HG03135 (cell line): ENCODE measurements around the gene C1QL1.

ENCODE experiments used
- ATAC-seq: cut with Tn5 transposase; IDR thresholded peaks from one replicate; pipeline ENCODE4 v1.9.1; 2021; ENCODE audit warnings: mild to moderate bottlenecking, moderate library complexity; ENCODE audit not compliant: unreplicated experiment

The C1QL1 gene

DNA sequence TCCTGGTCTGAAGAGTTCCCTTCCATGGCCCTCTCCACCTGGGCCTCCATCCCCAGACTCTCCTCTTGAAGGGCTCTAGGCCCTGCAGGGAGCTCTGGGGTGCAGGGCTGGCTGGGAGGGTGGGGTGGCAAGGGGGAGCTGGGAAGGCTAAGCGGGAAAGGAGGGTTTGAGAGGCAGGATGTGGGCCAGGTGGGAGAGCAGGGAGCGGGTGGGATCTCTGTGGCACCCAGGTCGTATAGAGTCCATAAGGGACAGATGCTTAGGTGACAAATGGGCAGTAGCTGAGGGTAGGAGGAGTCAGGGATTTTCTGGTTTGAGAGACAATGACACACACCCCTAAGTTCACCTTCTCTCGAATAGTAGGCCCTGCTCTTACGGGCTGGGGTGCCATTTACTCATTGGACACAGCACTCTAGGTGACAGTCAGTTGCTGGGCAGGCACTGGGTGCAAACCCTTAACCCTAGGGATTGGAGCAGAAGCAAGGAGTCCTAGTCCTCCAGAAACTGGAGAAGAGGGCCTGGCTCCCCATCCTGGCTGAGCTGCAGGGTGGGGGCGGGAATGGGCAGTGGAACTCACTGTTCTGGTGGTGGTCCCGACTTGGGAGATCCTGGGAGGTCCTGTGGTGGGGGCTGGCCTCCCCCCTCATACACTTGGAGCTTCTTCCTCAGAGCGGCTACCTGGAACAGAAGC lies 35.9 kb downstream of the C1QL1 start:
- no peak for ATAC-seq

DNA sequence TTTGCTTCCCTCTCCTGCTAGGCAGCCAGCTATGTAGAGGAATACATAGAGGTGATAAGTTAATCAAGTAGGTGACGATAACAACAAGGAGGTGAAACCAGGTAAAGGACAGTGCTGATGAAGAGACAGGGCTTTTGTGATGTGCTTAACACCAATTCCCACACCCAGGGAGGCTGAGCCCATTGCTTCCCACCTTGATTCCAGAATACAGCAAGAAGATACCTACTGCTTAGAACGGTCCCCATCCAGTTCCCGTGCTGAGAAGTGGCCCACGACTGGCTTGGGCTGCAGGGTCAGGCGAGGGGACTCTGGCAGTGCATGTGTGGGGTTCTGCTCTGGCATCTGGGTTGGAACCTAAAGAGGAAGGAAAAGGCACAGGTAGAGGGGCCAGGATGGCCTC lies 36.7 kb downstream of the C1QL1 start:
- ATAC-seq, result no peak

DNA sequence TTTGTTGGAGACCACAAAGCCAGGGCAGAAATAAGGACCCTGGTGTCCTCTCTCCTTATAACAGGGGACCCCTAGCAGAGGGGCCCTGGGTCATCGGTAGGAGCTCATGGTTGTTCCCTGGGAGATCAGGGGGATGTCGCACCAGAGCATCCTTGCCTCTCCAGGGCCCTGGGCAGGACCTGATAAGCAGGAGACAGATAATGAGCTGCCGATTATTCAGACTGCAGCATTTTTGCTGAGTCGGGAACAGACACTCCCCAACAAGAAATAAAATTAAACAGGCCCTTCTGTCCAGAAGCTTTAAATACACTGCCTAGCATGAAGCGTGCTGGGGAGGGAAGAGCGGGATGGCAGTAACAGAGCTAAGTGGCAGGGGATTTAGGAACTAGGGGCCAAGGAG lies 37.4 kb downstream of the C1QL1 start:
- no peak for ATAC-seq

DNA sequence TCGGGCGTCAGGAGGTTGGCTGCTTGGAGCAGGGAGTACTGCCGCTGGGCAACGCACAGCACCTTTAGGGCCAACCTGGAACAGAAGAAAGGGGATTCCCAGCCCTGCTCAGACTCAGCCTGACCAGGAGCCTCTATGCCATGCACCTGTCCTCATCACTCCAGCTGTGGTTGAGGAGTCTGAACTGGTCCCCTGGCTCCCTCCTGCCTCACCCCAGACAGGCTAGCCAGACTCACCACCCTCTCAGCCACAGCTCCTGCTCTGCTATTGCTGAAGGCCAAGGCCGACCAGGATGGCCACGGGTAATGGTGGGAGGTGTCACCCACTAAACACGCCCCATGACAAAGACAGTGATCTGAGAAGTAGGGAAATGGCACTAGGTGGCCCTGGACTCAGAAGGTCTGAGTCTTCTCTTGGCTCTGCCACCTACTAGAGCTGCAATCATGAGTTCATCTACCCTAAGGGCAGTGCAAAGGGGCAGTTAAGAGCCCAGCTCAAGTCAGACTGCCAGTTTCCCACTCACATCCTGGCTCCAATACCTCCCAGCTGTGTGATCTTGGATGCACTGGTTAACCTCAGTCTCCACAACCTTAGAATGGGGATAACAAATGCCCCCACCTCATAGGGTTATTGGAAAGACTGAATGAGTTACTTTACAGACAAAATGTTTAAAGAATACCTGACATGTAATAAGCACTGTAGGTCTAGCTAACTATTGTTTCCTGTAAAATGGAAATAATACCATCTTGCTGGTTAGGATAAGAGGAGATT lies 39.0 kb downstream of the C1QL1 start:
- ATAC-seq, result no peak

DNA sequence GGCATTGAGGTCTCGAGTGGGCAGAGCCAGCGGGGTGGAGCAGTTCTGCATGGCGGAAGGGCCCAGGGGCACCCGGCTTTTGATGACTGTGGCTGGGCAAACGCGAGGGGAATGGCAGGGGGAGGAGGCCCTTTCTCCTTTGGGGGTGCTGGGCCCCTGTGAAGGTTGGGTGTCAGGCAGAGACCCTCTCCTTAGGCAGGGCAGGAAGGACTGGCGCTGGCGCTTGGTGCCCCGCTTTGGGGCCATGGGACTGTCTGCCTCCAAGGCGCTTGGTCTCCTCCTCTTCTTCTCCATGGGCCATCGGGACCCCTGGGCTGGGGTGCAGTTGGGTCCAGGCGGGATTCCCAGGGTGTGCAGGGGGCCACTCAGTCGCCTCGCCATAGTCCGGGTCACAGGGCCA lies 40.0 kb downstream of the C1QL1 start:
- ATAC-seq, result no peak

DNA sequence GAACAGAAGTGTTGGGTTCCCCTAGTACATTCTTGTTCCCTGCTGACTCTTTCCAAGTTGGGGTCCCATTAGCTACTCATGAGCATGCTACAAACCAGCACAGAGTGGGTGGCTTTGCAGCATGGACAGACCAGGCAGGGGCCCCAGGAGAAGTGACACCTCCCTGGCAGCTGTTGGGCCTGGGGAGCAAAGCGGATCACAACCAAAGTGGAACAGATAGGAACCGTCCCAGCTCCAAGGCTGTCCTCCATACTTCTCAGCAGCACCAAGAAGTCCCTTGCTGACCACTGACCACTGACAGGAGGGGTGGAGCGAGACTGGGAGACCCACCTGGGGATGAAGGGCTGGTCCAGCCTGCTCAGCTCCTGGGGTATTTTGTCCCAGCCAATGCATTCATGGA lies 40.4 kb downstream of the C1QL1 start:
- no peak for ATAC-seq

DNA sequence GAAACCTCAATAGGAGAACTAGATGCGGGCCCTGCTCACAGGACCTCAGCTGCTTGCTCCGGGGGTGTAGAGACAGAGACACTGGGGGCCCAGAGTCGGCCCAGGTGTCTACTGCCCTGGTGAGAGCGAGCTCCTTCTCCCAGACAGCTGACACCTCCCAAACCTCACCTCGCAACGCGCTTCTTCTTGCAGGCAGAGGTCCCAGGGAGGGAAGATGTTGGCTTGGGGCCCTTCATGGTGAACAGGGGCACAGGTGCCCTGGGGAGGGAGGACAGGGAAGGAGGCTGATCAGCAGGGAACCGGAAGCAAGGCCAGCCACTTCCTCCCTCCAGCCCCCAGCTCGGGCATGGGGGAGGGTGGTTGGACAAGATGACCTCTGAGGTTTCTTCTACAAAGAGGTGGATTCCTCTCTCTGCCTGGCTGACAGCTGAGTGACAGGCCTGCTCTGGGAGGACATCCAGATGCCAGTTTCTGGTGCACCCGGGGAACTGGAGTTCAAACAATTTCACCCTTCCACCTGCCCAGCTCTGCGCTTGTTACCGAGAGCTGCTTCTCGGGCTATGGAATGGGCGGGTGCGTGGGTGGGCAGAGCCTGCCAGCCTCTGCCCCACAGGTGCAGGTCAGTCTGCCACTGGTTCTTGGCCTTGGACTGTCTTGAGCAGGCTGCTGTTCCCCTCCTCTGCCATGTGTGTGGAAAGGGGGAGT lies 41.1 kb downstream of the C1QL1 start:
- ATAC-seq, result no peak

DNA sequence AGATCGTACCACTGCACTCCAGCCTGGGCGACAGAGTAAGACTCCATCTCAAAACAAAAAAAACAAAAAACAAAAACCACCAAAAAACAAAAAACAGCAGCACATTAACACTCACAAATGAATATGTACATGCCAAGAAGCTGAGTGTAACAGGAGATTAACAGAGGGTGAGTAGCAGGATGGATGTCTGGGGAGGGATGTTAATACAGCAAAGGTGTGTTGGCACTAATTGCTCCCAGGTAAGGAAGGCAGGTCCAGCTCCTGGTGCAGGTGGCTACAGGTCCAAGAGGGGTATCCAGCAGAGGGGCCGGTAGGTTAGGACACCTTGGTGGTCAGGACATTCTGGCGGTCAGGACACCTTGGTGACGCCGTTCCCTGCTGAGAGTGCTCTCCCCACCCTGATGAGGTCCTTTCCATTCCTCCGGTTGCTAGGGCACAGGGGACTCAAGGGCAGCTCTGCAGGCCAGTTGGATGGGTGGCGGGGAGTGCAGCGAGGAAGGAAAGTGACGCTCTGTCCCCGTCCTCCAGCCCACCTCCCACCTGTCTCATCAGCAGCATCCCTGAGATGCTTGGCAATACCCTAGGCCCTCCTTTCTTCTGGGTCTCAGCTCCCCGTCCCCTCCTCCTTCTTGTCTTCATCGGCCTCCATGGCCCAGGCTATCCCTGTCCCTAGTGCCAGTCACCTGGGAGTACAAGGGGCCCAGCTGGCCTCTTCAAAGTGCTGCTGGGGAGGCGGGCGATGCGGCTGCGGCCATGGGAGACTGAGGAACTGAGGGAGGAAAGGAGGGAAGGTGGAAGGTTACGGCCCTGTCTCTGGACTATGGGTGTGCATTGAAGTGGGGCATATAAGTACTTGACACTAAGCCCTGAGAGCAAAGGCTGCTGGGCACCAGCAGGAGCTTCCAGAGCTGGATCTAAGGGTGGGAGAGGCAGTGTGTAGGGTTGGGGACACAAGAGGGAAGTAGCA lies 42.1 kb downstream of the C1QL1 start:
- no peak for ATAC-seq

DNA sequence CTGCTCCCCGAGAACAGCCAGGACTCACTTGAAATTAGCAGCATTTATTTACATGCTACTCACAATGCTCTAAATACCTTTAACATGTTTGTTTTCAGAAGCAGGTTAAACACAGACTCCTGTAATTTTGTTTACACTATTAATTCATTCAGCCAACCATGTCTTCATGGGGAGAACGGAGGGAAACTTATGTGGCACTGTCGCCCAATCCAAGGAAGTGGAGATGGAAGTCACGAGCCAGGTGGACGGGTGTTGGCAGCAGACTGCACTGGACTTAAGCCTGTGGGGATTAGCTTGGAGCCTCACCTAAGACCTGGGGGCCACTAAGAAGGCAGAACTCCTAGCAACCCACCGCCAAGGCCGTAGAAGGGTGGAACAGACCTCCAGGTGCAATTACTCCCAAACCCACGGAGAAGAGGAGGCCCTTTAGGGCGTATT lies 44.0 kb downstream of the C1QL1 start:
- no peak for ATAC-seq

DNA sequence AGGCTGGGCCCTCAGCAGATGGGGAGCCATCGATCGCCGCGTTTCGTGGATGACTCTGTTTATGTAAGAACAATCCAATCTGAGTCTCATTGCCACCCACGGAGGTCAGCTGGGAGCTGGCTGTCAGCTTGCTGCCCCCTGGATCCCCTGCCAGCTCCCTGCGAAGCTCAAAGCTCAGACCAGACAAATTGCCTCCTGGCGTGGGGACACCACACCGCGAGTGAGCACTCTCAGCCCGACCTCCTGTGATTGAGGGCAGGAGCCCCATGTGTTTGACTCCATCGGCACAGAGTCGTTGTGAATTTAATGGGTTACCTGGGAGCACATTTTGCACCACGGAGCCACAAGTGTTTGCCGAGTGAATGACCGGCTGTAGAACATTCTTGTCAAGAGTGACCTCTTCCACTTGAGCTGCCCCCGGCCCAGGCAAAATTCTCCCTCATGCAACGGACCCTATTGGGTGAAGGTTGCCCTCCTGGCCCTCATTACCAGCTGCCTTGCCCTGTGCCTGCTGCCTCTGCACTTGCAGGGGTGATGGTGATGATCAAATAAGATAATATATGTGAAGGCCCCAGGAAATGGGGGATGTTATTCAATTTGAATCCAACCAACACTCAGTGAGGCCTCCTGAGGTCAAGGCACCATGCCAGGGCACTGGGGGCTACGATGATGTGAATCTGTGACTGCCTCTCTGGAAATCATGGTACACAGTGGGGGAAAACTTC lies 45.2 kb downstream of the C1QL1 start:
- ATAC-seq, result no peak

DNA sequence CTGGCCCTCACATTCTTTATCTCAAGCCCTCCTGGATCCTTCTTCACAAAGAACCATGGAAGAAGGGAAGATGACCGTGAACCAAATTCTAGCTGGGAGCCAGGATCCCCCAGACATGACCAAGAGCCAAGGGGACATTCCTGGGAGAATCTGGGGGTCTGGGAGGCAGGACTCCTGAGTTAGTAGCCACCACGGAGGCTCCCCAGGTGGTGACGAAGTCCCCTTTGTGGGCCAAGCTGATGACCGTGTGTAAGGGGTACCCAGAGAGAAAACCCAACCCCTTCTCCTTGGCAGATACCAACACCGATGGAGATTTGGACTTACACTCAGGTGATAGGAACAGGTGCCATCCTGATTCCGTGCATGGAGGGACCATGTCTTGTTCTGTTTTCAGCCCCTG lies 46.0 kb downstream of the C1QL1 start:
- ATAC-seq, result no peak

DNA sequence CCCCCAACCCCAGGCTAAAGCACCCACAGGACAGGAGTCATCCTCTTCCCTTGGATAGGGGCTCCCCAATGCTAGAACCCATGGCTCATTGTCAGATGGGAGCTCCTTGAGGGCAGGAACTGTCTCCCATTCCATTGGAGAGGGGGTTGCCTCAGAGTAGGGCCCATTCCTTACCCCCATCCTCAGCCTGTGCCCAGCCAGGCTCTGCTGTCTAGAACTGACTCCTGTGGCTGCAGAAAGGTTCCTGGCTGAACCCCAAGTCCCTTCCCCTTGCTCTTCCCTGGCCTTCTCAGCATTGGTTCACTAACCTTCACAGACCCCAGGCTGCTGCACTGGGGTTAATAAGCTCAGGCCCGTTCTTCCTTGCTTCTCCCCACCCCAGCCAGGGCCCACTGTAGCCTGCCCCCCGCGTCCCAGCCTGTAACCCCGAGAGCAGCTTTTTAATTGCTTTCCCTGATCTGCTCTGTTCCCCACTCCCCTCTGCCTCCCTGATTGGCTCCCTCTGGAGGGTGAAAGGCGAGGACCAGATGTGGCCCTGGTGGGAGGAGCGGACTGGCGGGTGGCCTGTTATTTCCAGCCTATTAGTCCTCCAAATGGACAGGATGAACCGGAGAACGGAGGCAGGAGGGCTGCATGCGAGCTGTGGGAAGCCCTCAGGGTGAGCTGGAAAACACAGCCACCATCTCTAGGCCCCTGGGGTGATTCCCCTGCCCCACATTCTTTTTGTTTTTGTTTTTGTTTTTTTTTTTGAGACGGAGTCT lies 46.8 kb downstream of the C1QL1 start:
- ATAC-seq, result no peak

DNA sequence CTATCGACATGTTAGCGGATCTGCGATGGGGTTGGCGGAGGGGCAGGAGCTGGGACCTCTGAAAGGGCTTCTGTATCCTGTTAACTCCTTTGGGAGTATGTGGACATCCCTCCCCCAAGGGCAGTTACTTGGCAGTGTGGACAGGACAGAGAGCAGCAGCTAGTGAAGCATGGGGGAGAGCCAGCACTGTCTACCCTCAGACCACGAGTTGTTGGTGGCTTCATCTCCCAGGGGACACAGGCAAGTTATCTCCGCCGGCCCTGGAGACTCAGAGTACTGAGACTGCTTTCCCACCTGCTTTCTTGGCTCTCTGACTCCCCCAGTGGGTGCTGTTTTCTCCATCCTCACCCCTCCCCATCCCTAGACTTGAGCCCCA lies 47.5 kb downstream of the C1QL1 start:
- ATAC-seq, result no peak

DNA sequence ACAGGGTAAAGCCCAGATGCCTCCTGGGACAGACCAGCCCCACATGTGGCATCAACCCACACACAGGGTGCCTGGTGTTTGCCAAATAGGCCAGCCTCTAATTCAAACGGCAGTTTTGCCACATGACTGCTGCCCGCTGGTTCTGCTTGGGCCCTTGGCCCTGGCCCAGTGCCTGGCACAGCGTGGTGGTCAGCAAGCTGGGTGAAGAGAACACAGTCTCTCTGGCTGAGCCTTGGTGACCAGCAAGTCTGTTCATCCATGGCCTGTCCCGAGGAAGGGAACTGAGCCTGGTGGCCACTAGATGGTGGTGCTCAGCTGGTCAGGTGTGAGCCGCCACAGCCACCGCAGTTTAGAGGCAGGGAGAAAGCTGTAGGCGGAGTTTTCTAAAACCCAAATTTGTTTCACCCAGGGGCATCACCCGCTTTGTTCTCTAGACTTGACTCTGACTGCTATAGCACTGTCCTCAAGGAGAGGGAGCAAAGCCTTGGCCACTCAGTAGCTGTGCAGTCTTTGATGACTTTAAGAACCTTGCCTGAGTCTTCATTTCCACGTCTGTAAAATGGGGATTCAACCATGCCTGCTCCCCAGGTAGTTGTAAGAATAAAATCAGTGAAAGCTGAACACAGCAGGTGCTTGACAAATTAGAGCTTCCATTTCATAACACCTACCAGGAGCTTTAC lies 48.1 kb downstream of the C1QL1 start:
- peak; percentile 70 for ATAC-seq

DNA sequence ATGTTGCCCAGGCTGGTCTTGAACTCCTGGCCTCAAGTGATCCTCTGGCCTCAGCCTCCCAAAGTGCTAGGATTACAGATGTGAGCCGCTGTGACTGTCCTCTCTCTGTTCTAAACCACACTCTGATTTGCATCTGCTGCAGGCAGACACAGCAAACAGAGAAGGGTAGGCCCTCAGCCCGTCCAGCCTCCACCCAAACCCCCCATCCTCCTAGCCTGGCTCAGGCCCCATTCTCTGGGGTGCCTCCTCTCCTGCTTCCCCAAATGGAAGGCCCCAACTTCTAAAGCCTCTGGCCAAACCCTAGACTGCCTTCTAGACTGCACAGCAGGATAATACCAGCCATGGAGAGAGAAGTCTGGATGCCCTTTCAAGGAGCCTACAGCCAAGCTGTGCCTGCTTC lies 48.7 kb downstream of the C1QL1 start:
- ATAC-seq, result no peak

DNA sequence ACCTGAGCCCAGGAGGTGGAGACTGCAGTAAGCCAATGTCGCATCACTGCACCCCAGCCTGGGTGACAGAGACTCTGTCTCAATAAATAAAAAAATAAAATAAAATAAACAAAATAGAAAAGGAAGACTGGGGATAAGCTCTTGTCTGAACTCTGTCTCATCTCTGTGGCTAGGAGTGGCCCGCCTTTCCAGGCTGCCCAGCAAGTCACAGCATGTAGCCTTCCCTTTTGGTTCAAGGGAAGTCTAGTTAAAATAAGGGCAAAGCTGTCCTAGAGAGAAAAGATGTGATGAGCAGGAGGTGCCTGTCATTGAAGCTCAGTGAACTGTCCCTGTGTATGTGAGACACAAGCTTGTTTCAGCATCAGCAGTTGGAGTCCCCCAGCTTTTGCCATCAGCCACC lies 50.1 kb downstream of the C1QL1 start:
- ATAC-seq, result no peak

DNA sequence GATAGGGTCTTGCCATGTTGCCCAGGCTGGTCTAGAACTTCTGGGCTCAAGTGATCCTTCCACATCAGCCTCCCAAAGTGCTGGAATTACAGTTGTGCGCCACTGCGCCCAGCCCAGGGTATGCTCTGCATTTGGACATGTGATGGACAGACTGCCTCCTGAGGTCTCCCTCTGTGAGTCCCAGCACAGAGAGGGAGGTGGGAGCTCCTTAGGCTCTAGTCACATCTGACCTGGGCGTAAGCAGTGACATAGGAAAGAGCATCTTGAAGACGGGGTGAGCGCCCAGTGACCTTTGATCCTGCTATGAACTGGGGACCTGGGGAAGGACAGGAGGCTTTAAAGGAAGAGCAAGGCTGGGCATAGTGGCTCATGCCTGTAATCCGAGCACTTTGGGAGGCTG lies 50.6 kb downstream of the C1QL1 start:
- no peak for ATAC-seq

DNA sequence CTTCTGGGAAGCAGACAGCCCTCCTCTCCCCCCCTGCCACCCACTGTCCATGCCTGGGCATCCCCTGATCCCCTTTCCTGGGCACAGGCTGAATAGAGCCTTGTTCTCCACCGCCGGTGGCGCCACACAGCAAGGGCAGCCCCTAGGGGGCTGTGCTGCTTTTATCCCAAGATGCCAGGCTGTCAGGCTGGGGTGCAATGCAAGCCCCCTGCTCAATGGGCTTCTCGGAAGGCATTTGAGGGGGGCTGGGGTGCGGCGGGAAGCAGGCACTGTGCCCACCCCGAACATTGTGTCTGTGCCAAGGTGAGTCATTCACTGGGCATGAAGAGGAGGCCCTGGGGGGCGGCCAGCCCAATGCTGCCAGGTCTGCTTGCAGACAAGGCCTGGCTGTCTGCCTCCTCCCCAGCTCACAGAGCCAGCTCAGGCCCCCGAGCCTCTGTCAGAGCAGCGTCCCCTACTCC lies 51.3 kb downstream of the C1QL1 start:
- no peak for ATAC-seq
